ENCODE results near the gene NAGS.
"Not testable (repeated sequence)": the region's sequence is repeated elsewhere in the genome, so short reads cannot be mapped to it uniquely, and the experiment has no call there.

The NAGS gene

DNA sequence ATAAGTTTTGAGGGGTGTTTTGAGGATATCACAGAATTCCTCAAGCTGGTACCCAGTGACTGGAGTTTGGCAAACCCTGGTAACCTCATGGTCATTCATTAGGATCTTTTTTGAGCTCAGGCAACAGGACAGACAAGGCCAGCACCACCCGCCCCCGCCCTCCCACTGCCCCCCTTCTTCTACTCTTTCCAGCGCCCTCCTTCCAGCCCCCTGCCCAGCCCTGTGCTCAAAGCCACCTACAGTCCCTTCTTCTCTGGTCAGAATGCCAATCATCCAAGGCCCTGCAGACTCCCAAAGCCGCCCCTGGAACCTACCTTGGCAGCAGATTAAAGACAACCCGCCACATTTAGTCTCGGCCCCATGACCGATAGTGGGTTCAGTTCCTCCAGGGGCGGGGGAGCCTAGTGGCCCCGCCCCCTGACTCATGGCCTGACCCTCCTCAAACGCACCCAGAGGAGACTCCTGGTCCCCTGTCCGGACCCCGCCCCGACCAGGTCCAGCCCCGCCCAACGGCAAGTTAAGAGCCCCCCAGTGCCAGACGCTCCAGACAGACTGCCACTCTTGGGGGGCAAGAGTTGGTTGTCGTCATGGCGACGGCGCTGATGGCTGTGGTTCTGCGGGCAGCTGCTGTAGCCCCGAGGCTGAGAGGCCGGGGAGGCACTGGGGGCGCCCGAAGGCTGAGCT, at the start of gene NAGS:
Gene NAGS, plus strand, starts transcription at position 546 of the 684 bp plus-strand sequence. Its CDS starts 42 bp downstream, at position 588.
- no peak for DNase-seq (ENCODE audit: low spot score)

GRCh38 chr17:43956222-43956621, 48.2 kb upstream of the NAGS start:
- no peak for DNase-seq (ENCODE audit: low spot score)

DNA sequence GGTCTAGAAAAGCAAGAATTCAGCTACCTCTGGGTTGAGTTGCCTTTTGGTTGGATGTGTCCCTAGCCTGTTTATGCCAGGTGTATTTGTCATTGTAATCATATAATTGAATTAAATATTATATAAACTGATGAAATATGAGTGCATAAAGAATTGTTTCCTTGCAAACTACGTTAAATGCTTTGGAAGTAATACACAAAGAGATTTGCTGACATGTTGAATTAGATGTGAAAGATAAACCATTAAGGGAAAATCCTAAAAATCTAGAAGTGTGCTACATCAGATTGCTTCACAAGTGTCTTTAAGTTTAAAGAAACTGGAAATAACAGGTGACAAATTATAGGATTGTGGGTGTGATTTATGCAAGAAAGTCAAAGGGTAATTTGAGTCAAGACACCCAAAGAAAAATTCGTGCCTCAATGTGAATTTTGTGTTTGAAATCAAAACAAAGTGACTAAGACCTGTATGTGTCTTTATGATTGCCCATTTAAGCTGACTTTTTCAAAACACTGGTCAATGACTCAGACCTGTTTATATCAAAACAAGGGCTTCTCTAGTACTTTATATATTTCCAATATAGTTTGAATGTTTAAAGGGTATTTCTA, 45.6 kb upstream of the NAGS start:
- no peak for DNase-seq (ENCODE audit: low spot score)

DNA sequence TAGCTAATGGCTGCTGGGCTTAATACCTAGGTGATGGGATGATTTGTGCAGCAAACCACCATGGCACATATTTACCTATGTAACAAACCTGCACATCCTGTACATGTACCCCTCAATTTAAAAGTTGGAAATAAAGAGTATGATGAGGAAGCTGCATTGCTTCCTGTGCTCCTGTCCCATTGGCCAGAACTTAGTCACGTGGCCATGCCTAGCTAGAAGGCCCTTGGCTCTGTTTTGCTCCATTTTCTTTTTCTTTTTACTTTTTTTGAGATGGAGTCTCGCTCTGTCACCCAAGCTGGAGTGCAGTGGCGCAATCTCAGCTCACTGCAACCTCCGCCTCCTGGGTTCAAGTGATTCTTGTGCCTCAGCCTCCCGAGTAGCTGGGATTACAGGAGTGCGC, 43.1 kb upstream of the NAGS start:
- DNase-seq (ENCODE audit: low spot score) = not testable (repeated sequence)

DNA sequence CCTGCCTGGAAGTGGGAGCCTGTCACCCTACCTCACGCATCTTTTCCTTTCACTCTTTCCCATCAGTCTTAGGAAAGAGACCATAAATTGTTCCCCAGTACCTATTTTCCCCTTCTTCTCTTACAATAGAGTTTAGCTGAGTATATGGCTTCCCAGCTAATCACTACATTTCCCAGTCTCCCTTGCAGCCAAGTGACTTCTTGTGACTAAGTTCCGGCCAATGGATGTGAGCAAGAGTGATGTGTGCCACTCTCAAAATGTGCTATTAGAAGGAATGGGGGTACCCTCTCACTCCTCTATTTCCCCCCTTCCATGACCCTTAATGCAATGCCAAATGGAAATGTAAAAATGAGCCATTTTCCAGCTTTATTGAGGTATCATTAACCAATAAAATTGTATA, 42.5 kb upstream of the NAGS start:
- DNase-seq (ENCODE audit: low spot score) = no peak

DNA sequence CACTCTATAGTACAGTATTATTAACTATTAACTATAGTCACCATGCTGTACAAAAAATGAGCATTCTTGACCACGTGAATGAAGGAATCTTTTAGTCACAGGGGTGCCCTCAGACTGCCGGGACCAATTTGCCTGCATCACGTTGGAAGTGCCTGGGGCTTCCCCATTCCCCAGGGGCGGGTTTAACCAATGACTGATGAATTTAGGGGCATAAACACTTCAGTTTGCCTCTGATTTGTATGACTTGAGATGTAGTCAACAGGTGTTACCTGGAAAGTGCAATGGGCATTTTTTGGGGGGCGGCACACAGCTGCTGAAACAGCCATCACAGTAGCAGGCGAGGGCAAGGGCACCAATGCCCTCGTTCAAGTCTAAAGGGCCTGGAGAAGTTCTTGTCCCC, 41.9 kb upstream of the NAGS start:
- DNase-seq (ENCODE audit: low spot score) = no peak

DNA sequence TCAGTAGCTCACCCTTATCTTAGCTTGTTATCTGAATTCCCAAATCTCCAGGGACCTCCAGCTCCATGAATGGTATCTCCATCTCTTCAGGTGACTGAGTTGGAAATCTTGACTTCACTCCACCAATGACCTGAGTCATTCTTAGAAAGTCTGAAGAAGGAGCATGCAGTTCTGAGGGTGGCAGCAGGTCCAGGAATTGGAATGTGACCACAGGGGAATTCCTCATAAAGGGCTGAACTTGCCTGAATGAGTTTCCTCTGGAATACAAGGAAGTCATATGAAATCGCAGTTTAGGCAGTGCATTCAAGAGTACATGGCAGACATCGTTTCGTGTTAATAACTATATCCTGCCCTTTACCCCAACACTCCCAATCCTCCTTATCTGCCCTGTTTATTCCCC, 38.1 kb upstream of the NAGS start:
- no peak for DNase-seq (ENCODE audit: low spot score)

GRCh38 chr17:43967251-43967875, 37.1 kb upstream of the NAGS start:
- DNase-seq (ENCODE audit: low spot score) = no peak

- DNase-seq (ENCODE audit: low spot score) = no peak
Observed at GRCh38 chr17:43970366-43970765, 34.1 kb upstream of the NAGS start.

- not testable (repeated sequence) for DNase-seq (ENCODE audit: low spot score)
Observed at GRCh38 chr17:43971436-43971835, 33.0 kb upstream of the NAGS start.

GRCh38 chr17:43972444-43973212, 31.8 kb upstream of the NAGS start:
- not testable (repeated sequence) for DNase-seq (ENCODE audit: low spot score)

DNA sequence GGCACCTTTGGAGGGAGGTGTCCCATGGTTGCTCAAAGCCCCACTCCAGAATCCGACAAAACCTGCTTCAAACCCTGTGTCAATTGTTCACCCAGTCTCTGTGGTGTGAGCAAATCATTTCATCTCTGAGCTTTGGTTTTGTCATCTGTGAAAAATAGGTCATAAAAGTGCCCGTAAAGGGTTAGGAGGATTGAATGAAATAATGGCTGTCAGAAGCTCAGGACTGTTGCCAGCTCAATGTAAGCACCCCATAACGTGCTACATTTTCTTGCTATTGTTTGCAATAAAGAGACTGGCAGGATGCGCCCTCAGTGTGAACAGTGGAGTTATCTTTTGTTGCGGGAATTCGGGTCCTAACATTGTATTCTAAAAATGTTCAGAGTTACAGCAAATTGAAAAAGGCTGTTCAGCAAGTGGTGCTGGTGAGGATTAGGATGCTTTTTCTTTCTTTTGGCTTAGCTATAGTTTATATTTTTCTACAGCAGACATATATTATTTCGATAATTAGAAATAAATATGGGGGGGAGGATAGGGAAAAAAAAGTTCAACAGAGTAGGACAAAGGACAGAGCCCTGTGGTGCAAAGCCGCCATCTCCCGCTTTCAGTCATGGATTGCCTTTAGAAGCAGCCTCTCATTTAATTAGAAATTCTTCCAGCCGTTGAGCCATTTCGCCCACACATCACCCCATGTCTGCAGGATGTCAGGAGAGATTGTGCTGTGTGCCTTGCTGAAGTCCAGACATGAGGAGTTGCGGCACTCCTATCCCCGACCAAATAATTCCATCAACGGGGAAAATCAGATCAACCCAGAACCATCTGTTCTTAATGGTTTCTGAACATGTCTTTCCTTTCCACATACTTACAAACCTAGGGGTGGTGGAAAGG, 29.8 kb upstream of the NAGS start:
- no peak for DNase-seq (ENCODE audit: low spot score)

GRCh38 chr17:43975898-43976297, 28.5 kb upstream of the NAGS start:
- DNase-seq (ENCODE audit: low spot score) = no peak

GRCh38 chr17:43976963-43977837, 27.2 kb upstream of the NAGS start:
- DNase-seq (ENCODE audit: low spot score) = no peak

- no peak for DNase-seq (ENCODE audit: low spot score)
Observed at GRCh38 chr17:43978078-43978477, 26.3 kb upstream of the NAGS start.

DNA sequence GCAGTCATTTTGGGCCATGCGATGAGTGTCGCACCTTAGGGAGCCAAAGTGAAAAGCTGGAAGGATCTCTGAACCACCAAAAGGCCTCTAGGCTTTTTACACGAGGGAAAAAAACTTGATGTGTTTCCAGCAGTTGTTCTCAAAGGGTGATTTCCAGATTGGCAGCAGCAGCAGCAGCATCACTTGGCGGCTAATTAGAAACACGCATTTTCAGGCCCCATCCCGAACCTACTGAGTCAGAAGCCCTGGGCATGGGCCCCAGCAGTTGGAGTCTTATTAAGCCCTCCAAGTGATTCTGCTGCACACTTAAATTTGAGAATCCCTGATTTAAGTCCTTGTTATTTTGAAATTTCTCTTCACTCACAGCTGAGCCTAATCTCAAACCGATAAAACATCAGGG, 25.4 kb upstream of the NAGS start:
- no peak for DNase-seq (ENCODE audit: low spot score)

GRCh38 chr17:43979671-43980070, 24.8 kb upstream of the NAGS start:
- no peak for DNase-seq (ENCODE audit: low spot score)

DNA sequence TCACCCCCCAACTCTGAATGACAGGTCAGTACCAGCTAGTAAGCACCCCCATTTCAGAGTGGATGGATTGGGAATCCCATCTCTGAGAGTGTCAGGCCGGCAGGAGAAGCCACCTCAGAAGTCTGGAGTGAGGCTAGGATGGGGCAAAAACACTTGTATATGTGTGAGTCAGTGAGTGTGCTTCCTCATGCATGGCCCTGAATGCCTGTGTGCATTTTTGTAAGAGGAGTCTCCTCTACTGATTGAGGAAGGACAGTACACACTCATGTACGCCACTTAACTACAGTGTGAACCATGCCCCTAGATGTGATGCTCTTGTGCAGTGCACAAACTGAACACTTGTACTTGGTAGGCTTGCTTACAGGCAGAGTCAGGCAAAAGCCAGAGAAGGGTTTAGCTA, 22.3 kb upstream of the NAGS start:
- DNase-seq (ENCODE audit: low spot score) = no peak

DNA sequence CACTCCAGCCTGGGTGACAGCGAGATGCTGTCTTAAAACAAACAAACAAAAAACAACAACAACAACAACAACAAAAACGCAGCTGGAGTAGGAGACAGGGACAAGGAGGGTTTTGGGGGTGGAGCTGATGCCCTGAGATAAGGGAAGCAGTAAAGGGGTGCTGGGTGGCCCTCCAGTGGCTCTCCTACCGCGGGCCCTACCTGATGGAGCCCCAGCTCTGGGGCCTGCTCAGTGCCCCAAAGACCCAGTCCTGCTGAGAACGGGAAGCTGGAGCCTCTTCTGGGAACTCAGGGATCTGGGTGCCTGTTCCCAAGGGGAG, 21.3 kb upstream of the NAGS start:
- DNase-seq (ENCODE audit: low spot score) = no peak

DNA sequence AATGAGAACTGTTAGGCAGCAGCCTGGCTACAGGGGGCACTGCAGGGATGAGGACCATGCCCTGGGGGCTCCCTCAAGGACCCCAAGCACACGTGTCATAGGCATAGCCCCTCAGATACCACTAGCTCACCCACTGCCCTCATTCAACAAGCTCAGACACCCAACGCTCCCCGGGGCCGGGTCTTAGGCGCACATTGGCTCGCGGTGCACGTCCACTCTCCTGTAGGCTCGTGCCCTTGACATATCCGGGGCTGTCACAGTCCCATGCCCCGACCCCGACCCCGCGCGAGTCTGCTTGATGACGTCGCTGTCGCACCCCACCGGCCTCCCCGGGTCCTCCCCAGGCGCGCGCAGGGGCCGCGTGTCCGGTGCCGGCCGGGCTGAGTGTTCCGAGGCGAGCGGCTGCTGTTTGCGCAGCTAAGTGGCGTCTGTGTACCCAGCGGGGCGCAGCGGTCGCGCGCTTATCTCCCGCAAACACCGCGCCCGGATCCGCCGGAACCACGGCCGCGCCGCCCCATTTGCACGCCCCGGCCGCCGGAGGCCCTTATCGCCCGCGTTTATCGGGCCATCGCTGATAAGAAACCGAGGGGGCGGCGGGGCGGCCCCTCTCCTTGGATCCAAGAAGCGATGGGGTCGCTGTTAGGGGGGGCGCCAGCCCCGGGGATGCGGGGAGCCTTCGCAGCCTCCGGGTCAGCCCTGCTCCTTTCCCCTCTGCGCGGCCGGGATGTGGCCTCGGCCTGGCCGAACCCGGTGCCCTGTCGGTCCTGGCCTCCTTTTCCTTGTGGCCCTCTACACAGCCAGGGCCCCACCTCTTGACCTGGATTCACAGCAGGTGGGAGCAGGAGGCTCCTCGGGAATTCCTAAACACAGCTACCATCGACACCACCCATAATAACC, 20.7 kb upstream of the NAGS start:
- no peak for DNase-seq (ENCODE audit: low spot score)
